ENCODE results near the gene CBX8. TPM values are rescaled to one million over a fixed set of nuclear protein-coding genes. Genes with fewer than 3 reads are reported as not detected.

CBX8 gene
- total RNA-seq, 1 donor from 2014 or later = 6.1 TPM

- H3K4me1 Mint-ChIP-seq (ENCODE audit: low read depth) = peaks cover 14% of the 10 kb centered on the region
- no peak for TF ChIP-seq CTCF (IDR thresholded peaks at IDR 0.05)
- no peak overlapping the region for H3K4me3 Mint-ChIP-seq (ENCODE audit: unreplicated experiment)
- no peaks in the 10 kb centered on the region for H3K9me3 Mint-ChIP-seq (ENCODE audit: low read depth)
- no peak for DNase-seq (ENCODE audit: low spot score)
- H3K36me3 Mint-ChIP-seq (ENCODE audit: low read depth) = no peaks in the 10 kb centered on the region
- peaks cover 60% of the 10 kb centered on the region for H3K27me3 Mint-ChIP-seq (ENCODE audit: low read depth)
- no peak overlapping the region for H3K27ac Mint-ChIP-seq (ENCODE audit: unreplicated experiment)
These were observed 9.5 kb upstream of the CBX8 start for GRCh38 chr17:79806446-79806760.

- no peak overlapping the region for H3K27ac Mint-ChIP-seq (ENCODE audit: unreplicated experiment)
- no peaks in the 10 kb centered on the region for H3K9me3 Mint-ChIP-seq (ENCODE audit: low read depth)
- H3K4me3 Mint-ChIP-seq (ENCODE audit: unreplicated experiment) = no peak overlapping the region
- DNase-seq (ENCODE audit: low spot score) = no peak
- H3K27me3 Mint-ChIP-seq (ENCODE audit: low read depth) = peaks cover 65% of the 10 kb centered on the region
- no peak for TF ChIP-seq CTCF (IDR thresholded peaks at IDR 0.05)
- peaks cover 1% of the 10 kb centered on the region for H3K36me3 Mint-ChIP-seq (ENCODE audit: low read depth)
- H3K4me1 Mint-ChIP-seq (ENCODE audit: low read depth) = peaks cover 15% of the 10 kb centered on the region
These were observed 8.2 kb upstream of the CBX8 start for GRCh38 chr17:79804856-79805696.

GRCh38 chr17:79803997-79804855 lies 7.3 kb upstream of the CBX8 start:
- Mint-ChIP-seq H3K4me1 (ENCODE audit: low read depth) (peaks cover 21% of the 10 kb centered on the region), H3K4me3 (ENCODE audit: unreplicated experiment) (peak overlapping the region; percentile 47), H3K27ac (ENCODE audit: unreplicated experiment) (no peak overlapping the region), H3K9me3 (ENCODE audit: low read depth) (no peaks in the 10 kb centered on the region), H3K36me3 (ENCODE audit: low read depth) (peaks cover 1% of the 10 kb centered on the region), H3K27me3 (ENCODE audit: low read depth) (peaks cover 71% of the 10 kb centered on the region)
- DNase-seq (ENCODE audit: low spot score) = no peak
- no peak for TF ChIP-seq CTCF (IDR thresholded peaks at IDR 0.05)

- no peak for TF ChIP-seq CTCF (IDR thresholded peaks at IDR 0.05)
- Mint-ChIP-seq H3K9me3 (ENCODE audit: low read depth) (no peaks in the 10 kb centered on the region), H3K27ac (ENCODE audit: unreplicated experiment) (no peak overlapping the region), H3K27me3 (ENCODE audit: low read depth) (peaks cover 68% of the 10 kb centered on the region), H3K4me1 (ENCODE audit: low read depth) (peaks cover 23% of the 10 kb centered on the region), H3K36me3 (ENCODE audit: low read depth) (peaks cover 1% of the 10 kb centered on the region), H3K4me3 (ENCODE audit: unreplicated experiment) (peak overlapping the region; percentile 36)
- no peak for DNase-seq (ENCODE audit: low spot score)
These were observed 6.6 kb upstream of the CBX8 start for GRCh38 chr17:79803421-79803996.

GRCh38 chr17:79802736-79803420 lies 6.0 kb upstream of the CBX8 start:
- no peak for DNase-seq (ENCODE audit: low spot score)
- H3K27ac Mint-ChIP-seq (ENCODE audit: unreplicated experiment) = no peak overlapping the region
- TF ChIP-seq CTCF (IDR thresholded peaks at IDR 0.05) = no peak
- peaks cover 25% of the 10 kb centered on the region for H3K4me1 Mint-ChIP-seq (ENCODE audit: low read depth)
- H3K36me3 Mint-ChIP-seq (ENCODE audit: low read depth) = peaks cover 1% of the 10 kb centered on the region
- H3K27me3 Mint-ChIP-seq (ENCODE audit: low read depth) = peaks cover 66% of the 10 kb centered on the region
- H3K9me3 Mint-ChIP-seq (ENCODE audit: low read depth) = no peaks in the 10 kb centered on the region
- H3K4me3 Mint-ChIP-seq (ENCODE audit: unreplicated experiment) = no peak overlapping the region
